Measurements from ENCODE around the gene LRRN2. TPM values are rescaled to one million over a fixed set of nuclear protein-coding genes. Genes with fewer than 3 reads are reported as not detected.

Gene LRRN2
- total RNA-seq, 1 experiment from 2014 or later, result 2.0 TPM

- Histone ChIP-seq H3K4me3 (ENCODE audit: low read depth in 2 of 2, low read length in 2 of 2) (no peak overlapping the region), H3K27me3 (ENCODE audit: control insufficient read depth, insufficient read depth, low read length) (no peaks in the 10 kb centered on the region; the same call in 1 of the 2 replicates), H3K4me1 (ENCODE audit: control insufficient read depth, insufficient read depth, low read length) (no peaks in the 10 kb centered on the region; the same call in 1 of the 2 replicates), H3K36me3 (ENCODE audit: control insufficient read depth, insufficient read depth, low read length) (no peaks in the 10 kb centered on the region), H3K9me3 (ENCODE audit: control insufficient read depth, insufficient read depth, low read depth, low read length) (no peaks in the 10 kb centered on the region), H3K27ac (ENCODE audit: low read length) (no peak overlapping the region)
- TF ChIP-seq, protein P1, sequence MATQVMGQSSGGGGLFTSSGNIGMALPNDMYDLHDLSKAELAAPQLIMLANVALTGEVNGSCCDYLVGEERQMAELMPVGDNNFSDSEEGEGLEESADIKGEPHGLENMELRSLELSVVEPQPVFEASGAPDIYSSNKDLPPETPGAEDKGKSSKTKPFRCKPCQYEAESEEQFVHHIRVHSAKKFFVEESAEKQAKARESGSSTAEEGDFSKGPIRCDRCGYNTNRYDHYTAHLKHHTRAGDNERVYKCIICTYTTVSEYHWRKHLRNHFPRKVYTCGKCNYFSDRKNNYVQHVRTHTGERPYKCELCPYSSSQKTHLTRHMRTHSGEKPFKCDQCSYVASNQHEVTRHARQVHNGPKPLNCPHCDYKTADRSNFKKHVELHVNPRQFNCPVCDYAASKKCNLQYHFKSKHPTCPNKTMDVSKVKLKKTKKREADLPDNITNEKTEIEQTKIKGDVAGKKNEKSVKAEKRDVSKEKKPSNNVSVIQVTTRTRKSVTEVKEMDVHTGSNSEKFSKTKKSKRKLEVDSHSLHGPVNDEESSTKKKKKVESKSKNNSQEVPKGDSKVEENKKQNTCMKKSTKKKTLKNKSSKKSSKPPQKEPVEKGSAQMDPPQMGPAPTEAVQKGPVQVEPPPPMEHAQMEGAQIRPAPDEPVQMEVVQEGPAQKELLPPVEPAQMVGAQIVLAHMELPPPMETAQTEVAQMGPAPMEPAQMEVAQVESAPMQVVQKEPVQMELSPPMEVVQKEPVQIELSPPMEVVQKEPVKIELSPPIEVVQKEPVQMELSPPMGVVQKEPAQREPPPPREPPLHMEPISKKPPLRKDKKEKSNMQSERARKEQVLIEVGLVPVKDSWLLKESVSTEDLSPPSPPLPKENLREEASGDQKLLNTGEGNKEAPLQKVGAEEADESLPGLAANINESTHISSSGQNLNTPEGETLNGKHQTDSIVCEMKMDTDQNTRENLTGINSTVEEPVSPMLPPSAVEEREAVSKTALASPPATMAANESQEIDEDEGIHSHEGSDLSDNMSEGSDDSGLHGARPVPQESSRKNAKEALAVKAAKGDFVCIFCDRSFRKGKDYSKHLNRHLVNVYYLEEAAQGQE (IDR thresholded peaks at IDR 0.05; ENCODE audit: insufficient read depth in 1 of 2, low read depth in 2 of 2, low read length in 1 of 2), result no peak
- ChIA-PET CTCF (no interaction called here), POLR2A (no interaction called here)
- intact Hi-C loops (cut with micrococcal nuclease; ENCODE audit: unreplicated experiment) (no loop called here), in situ Hi-C loops (cut with HindIII; ENCODE audit: low pct_unique_long_range_greater_than_20kb, low sequenced_read_pairs) (no loop called here)
- no TSS peak for BruUV-seq (replicated peaks)
- no peak for DNase-seq (ENCODE audit: low read depth, low spot score)
- no peak for ATAC-seq
Measured at GRCh38 chr1:204680461-204680860, 5.1 kb downstream of the LRRN2 start.

- no peak for TF ChIP-seq TCF7L2 (IDR thresholded peaks at IDR 0.05; ENCODE audit: low read depth, low read length)
- TF ChIP-seq, protein P1 (IDR thresholded peaks at IDR 0.05; ENCODE audit: insufficient read depth in 1 of 2, low read depth in 2 of 2, low read length in 1 of 2), result no peak
- TF ChIP-seq SIN3A (IDR thresholded peaks at IDR 0.05; ENCODE audit: borderline replicate concordance, insufficient read depth, low read depth, low read length), result no peak
- no peak for TF ChIP-seq POLR2AphosphoS5 (IDR thresholded peaks at IDR 0.05; ENCODE audit: low read depth, low read length)
- TF ChIP-seq CTCF (IDR thresholded peaks at IDR 0.05), result no peak
- ATAC-seq (no peak), DNase-seq (ENCODE audit: low read depth, low spot score) (no peak)
- Histone ChIP-seq H3K9me3 (ENCODE audit: control insufficient read depth, insufficient read depth, low read depth, low read length) (no peaks in the 10 kb centered on the region), H3K4me1 (ENCODE audit: control insufficient read depth, insufficient read depth, low read length) (no peaks in the 10 kb centered on the region; the same call in 1 of the 2 replicates), H3K27me3 (ENCODE audit: control insufficient read depth, insufficient read depth, low read length) (no peaks in the 10 kb centered on the region; the same call in 1 of the 2 replicates), H3K36me3 (ENCODE audit: control insufficient read depth, insufficient read depth, low read length) (no peaks in the 10 kb centered on the region), H3K4me3 (ENCODE audit: low read depth in 2 of 2, low read length in 2 of 2) (no peak overlapping the region), H3K27ac (ENCODE audit: low read length) (no peak overlapping the region)
- in situ Hi-C loops (cut with HindIII; ENCODE audit: low pct_unique_long_range_greater_than_20kb, low sequenced_read_pairs) (no loop called here), intact Hi-C loops (cut with micrococcal nuclease; ENCODE audit: unreplicated experiment) (no loop called here)
- BruUV-seq (replicated peaks), result no TSS peak
- CTCF ChIA-PET, result no interaction called here
- POLR2A ChIA-PET, result no interaction called here
Measured at GRCh38 chr1:204680051-204680450, 5.5 kb downstream of the LRRN2 start.
